Fibroblast of the aortic adventitia (primary cell): Measurements from ENCODE around the gene SLC45A3. TPM values are rescaled to one million over a fixed set of nuclear protein-coding genes. Genes with fewer than 3 reads are reported as not detected.
A peak's percentile ranks its signal among the peaks of the same experiment; 100 is the strongest.

Experiments used
- DNase-seq: peaks from one replicate; pipeline ENCODE4 v3.0.0-alpha.2; 2010; ENCODE audit warnings: low read depth
- H3K4me3 ChIP-seq: 2 replicates; pipeline ENCODE4 v1.5.1; 2011; ENCODE audit warnings: low read depth, mild to moderate bottlenecking, control low read depth, low read length, moderate library complexity
- total RNA-seq: library from RNA; depleted of rRNA; stranded (reverse); fragments of >200 nt; gene quantifications from 2 replicates; pipeline ENCODE4 v1.2.3, GENCODE V29; 2012; ENCODE audit warnings: low replicate concordance
- TF ChIP-seq, protein P1 (sequence below): IDR thresholded peaks from 2 replicates; pipeline ENCODE4 v1.5.1; 2011; ENCODE audit warnings: mild to moderate bottlenecking, low read length, control low read depth, inconsistent platforms; ENCODE audit not compliant: insufficient read depth

Gene SLC45A3
- total RNA-seq, 1 donor, result 1.7 TPM

DNA sequence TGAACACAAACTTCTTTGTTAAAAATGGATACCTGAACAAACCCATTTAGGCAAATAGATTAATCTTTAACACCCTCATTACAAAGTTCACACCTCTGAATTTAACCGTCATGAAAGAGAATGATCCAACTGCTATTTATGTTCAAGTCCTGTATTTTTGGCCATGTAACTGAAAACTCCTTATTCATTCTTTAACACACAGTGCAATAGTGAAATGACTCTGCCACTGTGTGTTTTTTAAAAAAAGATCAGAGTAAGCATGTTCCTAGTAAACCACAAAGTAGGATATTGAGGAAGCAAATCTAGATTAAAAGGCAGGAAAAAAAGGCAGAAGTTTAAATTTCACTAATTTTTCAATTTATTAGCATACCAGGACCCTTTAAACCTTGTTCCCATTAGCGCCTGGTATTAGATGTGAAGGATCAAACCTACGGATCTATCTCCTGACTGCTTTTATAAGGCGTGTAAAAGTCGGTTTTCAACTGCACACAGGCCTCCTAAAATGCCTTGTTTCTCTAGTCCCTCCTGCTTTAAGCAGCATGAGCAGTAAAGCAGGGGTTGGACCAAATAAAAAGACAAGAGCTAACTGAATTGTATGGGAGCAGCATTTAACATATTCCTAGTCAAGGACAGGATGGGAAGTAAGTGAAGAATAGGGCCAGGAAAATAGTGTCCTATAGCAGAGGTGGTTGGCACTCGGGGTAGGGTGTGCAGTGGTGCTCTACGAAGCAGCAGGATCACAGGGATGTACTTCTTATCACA lies 36.2 kb upstream of the SLC45A3 start:
- DNase-seq, result no peak
- TF ChIP-seq, protein P1, sequence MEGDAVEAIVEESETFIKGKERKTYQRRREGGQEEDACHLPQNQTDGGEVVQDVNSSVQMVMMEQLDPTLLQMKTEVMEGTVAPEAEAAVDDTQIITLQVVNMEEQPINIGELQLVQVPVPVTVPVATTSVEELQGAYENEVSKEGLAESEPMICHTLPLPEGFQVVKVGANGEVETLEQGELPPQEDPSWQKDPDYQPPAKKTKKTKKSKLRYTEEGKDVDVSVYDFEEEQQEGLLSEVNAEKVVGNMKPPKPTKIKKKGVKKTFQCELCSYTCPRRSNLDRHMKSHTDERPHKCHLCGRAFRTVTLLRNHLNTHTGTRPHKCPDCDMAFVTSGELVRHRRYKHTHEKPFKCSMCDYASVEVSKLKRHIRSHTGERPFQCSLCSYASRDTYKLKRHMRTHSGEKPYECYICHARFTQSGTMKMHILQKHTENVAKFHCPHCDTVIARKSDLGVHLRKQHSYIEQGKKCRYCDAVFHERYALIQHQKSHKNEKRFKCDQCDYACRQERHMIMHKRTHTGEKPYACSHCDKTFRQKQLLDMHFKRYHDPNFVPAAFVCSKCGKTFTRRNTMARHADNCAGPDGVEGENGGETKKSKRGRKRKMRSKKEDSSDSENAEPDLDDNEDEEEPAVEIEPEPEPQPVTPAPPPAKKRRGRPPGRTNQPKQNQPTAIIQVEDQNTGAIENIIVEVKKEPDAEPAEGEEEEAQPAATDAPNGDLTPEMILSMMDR, result no peak
- H3K4me3 ChIP-seq, result no peak overlapping the region

- DNase-seq, result no peak
- H3K4me3 ChIP-seq, result no peak overlapping the region
- TF ChIP-seq, protein P1, result no peak
Observed at GRCh38 chr1:205715628-205716027, 35.3 kb upstream of the SLC45A3 start.

GRCh38 chr1:205714906-205715246 lies 34.6 kb upstream of the SLC45A3 start:
- TF ChIP-seq, protein P1, result no peak

GRCh38 chr1:205714190-205714905 lies 34.0 kb upstream of the SLC45A3 start:
- DNase-seq, result peak; percentile 12
- TF ChIP-seq, protein P1, result no peak
- no peak overlapping the region for H3K4me3 ChIP-seq

More at GRCh38 chr1:205714906-205715246, 34.6 kb upstream of the SLC45A3 start:
- no peak overlapping the region for H3K4me3 ChIP-seq
- no peak for DNase-seq

GRCh38 chr1:205711105-205712048 lies 31.1 kb upstream of the SLC45A3 start:
- TF ChIP-seq, protein P1, result peak; percentile 90
- no peak overlapping the region for H3K4me3 ChIP-seq
- peak; percentile 91 for DNase-seq
